ENCODE data around the gene ZNF70.

Gene ZNF70

DNA sequence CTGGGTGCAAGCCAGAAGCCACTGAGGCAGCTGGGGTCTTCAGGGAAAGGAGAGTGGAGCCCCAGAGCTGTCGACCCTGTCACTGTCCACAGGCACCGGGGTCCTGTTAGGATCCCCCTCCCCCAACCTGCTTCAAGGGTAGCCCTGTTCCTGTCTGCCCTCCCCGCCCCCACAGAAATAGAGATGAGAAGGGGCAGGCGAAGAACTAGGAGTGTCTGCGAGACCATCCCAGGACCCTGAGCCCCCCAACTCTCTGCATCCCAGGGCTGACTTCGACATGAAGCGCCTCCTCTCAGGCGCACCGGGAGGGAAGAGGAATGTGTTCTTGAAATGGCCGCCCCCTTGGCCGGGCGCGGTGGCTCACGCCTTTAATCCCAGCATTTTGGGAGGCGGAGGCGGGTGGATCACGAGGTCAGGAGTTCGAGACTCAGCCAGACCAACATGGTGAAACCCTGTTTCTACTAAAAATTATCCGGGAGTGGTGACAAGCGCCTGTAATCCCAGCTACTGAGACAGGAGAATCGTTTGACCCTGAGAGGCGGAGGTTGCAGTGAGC lies 607 bp upstream of the ZNF70 start:
- H3K4me3 ChIP-seq (ENCODE audit: low read depth, low read length), result peak overlapping the region; percentile 78
- no peak for DNase-seq (ENCODE audit: low read depth, low spot score)
- TF ChIP-seq, protein P1, sequence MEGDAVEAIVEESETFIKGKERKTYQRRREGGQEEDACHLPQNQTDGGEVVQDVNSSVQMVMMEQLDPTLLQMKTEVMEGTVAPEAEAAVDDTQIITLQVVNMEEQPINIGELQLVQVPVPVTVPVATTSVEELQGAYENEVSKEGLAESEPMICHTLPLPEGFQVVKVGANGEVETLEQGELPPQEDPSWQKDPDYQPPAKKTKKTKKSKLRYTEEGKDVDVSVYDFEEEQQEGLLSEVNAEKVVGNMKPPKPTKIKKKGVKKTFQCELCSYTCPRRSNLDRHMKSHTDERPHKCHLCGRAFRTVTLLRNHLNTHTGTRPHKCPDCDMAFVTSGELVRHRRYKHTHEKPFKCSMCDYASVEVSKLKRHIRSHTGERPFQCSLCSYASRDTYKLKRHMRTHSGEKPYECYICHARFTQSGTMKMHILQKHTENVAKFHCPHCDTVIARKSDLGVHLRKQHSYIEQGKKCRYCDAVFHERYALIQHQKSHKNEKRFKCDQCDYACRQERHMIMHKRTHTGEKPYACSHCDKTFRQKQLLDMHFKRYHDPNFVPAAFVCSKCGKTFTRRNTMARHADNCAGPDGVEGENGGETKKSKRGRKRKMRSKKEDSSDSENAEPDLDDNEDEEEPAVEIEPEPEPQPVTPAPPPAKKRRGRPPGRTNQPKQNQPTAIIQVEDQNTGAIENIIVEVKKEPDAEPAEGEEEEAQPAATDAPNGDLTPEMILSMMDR (IDR thresholded peaks at IDR 0.05; ENCODE audit: insufficient read depth, low read length, missing control alignments), result no peak
- ChIA-PET CTCF (interaction anchor here (0.9 to 1.0 kb wide), 2 partner anchors 12 to 14 kb away, joined by 3 read pairs; no protein-coding TSS in a partner anchor), POLR2A (no interaction called here)

DNA sequence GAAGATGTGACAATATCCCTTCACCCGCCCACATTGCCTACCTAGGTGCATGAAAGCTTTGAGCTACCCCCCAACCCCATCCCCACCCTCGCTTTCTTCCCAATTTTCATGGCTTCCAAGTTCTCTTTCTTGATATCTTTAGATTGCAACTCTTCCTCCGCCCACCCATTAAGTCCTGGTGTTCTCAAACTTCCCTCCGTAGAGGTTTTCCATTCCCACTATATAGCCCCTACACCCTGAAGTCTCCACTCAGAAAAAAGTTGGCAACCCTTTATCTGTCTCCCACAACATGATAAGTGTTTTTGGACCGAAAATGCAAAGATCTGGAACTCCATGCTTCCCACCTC lies 572 bp downstream of the ZNF70 start:
- CTCF ChIA-PET, result interaction anchor here (0.9 to 2.0 kb wide), 3 partner anchors 13 to 18 kb away, joined by 3 to 10 read pairs (median 3); partner anchors contain the start of gene CHCHD10

DNA sequence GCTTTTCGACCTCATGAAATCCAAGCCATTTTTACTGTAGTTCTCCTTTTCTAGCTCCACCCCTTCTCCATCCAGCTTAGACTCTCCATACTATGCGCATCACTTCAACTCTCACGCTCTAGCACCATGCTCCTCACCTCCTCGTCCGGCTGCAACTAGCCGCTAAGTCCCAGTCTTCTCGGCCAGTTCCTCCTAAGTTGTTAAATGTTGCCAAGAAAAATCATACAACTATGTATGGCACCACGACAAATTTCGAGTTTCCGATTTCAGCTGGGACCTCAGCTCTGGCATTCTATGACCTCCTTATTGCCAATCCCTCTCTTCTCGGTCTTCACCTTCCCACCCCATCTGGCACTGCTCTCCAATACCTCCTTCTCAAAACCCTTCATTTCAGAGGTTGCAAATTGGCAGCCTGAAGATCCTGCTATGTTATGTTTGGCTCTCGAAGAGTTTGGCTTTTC lies 1.0 kb downstream of the ZNF70 start:
- peak overlapping the region; percentile 78 for H3K4me3 ChIP-seq (ENCODE audit: low read depth, low read length)
- no peak for DNase-seq (ENCODE audit: low read depth, low spot score)
- ChIA-PET POLR2A (no interaction called here), CTCF (interaction anchor here (1.3 to 2.0 kb wide), 3 partner anchors 13 to 100 kb away, joined by 3 to 10 read pairs (median 7); partner anchors contain the start of gene CHCHD10)
- TF ChIP-seq, protein P1 (IDR thresholded peaks at IDR 0.05; ENCODE audit: insufficient read depth, low read length, missing control alignments), result no peak

More for the DNA sequence above, 572 bp downstream of the ZNF70 start:
- TF ChIP-seq, protein P1 (IDR thresholded peaks at IDR 0.05; ENCODE audit: insufficient read depth, low read length, missing control alignments), result no peak
- peak overlapping the region; percentile 78 for H3K4me3 ChIP-seq (ENCODE audit: low read depth, low read length)
- POLR2A ChIA-PET, result no interaction called here
- DNase-seq (ENCODE audit: low read depth, low spot score), result no peak

DNA sequence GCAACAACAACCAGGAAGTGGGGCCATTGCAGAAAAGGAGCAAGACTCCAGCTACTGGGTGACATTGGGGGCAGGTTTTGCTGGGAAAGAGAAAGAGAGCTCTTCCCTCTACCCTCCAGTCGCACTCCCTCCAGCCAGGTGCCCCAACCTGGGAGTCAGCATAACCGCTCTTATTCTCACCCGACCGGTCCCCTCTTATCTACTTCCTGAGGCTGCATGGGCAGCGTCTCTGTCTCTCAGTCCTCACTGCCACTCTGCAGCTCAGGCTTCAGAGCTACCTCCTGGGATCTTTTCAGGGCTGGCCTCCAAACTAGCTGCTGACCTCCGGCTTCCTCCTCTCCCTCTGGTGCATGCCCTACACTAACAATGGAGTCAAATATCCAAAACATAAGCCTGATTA lies 5.1 kb downstream of the ZNF70 start:
- TF ChIP-seq, protein P1 (IDR thresholded peaks at IDR 0.05; ENCODE audit: insufficient read depth, low read length, missing control alignments), result no peak
- H3K4me3 ChIP-seq (ENCODE audit: low read depth, low read length), result no peak overlapping the region
- CTCF ChIA-PET, result interaction anchor here (1.4 to 2.6 kb wide), 3 partner anchors 14 to 25 kb away, joined by 3 to 5 read pairs (median 3); no protein-coding TSS in a partner anchor
- DNase-seq (ENCODE audit: low read depth, low spot score), result no peak
- POLR2A ChIA-PET, result no interaction called here

DNA sequence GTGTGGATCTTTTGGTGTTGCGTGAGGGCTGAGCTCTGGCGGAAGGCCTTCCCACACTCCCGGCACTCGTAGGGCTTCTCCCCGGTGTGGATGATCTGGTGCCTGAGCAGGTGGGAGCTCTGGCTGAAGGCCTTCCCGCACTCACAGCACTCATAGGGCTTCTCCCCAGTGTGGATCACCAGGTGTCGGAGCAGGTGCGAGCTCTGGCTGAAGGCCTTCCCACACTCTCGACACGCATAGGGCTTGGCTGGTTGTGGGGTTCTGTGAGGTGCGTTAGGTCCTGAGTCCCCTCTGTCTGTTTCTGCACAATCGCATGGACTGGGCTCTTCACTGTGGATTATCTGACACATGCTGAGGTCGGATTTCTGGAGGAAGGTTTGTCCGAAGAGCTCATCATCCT lies 6.4 kb downstream of the ZNF70 start:
- TF ChIP-seq, protein P1 (IDR thresholded peaks at IDR 0.05; ENCODE audit: insufficient read depth, low read length, missing control alignments), result no peak
- CTCF ChIA-PET, result interaction anchor here (1.5 to 2.6 kb wide), 3 partner anchors 13 to 105 kb away, joined by 3 to 5 read pairs (median 3); no protein-coding TSS in a partner anchor
- POLR2A ChIA-PET, result no interaction called here
- DNase-seq (ENCODE audit: low read depth, low spot score), result no peak
- H3K4me3 ChIP-seq (ENCODE audit: low read depth, low read length), result no peak overlapping the region

DNA sequence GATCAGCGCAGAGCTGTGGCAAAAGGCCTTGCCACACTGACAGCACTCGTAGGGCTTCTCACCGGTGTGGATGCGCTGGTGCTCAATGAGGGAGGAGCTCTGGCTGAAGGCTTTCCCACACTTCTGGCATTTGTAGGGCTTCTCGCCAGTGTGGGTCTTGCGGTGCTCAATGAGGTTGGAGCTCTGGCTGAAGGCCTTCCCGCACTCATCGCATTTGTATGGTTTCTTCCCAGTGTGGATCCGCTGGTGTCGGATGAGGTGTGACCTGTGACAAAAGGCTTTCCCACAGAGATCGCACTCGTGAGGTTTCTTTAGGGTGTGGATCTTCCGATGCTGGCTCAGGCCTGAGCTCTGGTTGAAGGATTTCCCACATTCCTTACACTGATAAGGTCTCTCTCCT lies 6.9 kb downstream of the ZNF70 start:
- H3K4me3 ChIP-seq (ENCODE audit: low read depth, low read length), result no peak overlapping the region
- DNase-seq (ENCODE audit: low read depth, low spot score), result no peak
- ChIA-PET POLR2A (no interaction called here), CTCF (interaction anchor here (1.5 to 2.6 kb wide), 3 partner anchors 12 to 106 kb away, joined by 3 to 5 read pairs (median 3); no protein-coding TSS in a partner anchor)
- TF ChIP-seq, protein P1 (IDR thresholded peaks at IDR 0.05; ENCODE audit: insufficient read depth, low read length, missing control alignments), result no peak

Data from AG04449 (cell line).